Ectodermal cell (in vitro differentiated cells): ENCODE measurements around the gene ATXN10.

Source experiments
- H3K27ac ChIP-seq: 2 replicates; pipeline ENCODE4 v1.7.0; 2013; ENCODE audit warnings: mild to moderate bottlenecking, low read depth, low read length; ENCODE audit not compliant: insufficient read depth, poor library complexity, severe bottlenecking
- H3K27me3 ChIP-seq: 2 replicates; pipeline ENCODE4 v1.7.0; 2013; ENCODE audit warnings: mild to moderate bottlenecking, low read length; ENCODE audit not compliant: insufficient read depth, control insufficient read depth, poor library complexity, severe bottlenecking
- H3K36me3 ChIP-seq: one replicate; pipeline ENCODE4 v1.7.0; 2013; ENCODE audit warnings: low read length; ENCODE audit not compliant: control insufficient read depth, insufficient read depth
- H3K4me1 ChIP-seq: one replicate; pipeline ENCODE4 v1.7.0; 2013; ENCODE audit warnings: low read length; ENCODE audit not compliant: control insufficient read depth, insufficient read depth
- H3K4me3 ChIP-seq: 2 replicates; pipeline ENCODE4 v1.7.0; 2013; ENCODE audit warnings: low read depth, low read length, control low read depth; ENCODE audit not compliant: insufficient read depth
- H3K9me3 ChIP-seq: 2 replicates; pipeline ENCODE4 v1.7.0; 2013; ENCODE audit warnings: mild to moderate bottlenecking, low read length, moderate library complexity; ENCODE audit not compliant: control insufficient read depth
- WGBS, 2 experiments: methylation state at CpG; one replicate each; pipeline ENCODE4 v1.1.7; 2013; ENCODE audit warnings: missing lambda C conversion rate in 2 of 2; 5-methylcytosine and 5-hydroxymethylcytosine counted together

Gene ATXN10

GRCh38 chr22:45892681-45893461 lies 221.2 kb downstream of the ATXN10 start:
- no peaks in the 10 kb centered on the region for H3K27me3 ChIP-seq
- WGBS, 2 experiments: 93% methylated on average over 16 of the region's 16 CpGs
- no peaks in the 10 kb centered on the region for H3K4me1 ChIP-seq
- H3K9me3 ChIP-seq: no peaks in the 10 kb centered on the region
- H3K4me3 ChIP-seq: no peak overlapping the region
- H3K36me3 ChIP-seq: no peaks in the 10 kb centered on the region
- H3K27ac ChIP-seq: no peak overlapping the region

DNA sequence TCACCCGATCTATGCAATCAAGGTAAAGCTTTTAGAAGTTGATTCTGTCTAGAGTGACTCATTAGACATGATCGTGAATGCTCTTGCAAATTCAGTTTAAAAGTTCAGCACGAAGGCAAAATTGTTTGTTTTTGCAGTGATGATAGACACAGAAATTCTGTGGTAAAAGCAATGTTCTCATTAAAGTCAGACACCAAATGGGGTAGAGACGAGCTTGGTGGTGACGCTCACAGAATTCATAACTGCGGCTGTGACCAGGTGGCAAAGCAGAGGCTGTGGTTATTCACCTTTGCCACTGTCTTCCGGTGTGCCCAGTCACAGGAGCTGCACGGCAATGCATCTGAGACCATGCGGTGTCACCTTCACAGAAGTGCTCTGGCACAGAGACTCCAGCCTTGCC lies 221.9 kb downstream of the ATXN10 start:
- H3K36me3 ChIP-seq: no peaks in the 10 kb centered on the region
- no peak overlapping the region for H3K4me3 ChIP-seq
- no peaks in the 10 kb centered on the region for H3K9me3 ChIP-seq
- H3K4me1 ChIP-seq: no peaks in the 10 kb centered on the region
- H3K27me3 ChIP-seq: no peaks in the 10 kb centered on the region
- H3K27ac ChIP-seq: no peak overlapping the region
- WGBS, 2 experiments: 82 to 85% methylated on average over 9 of the region's 9 CpGs
